Activated CD4-positive, alpha-beta memory T cell treated with anti-CD3 and anti-CD28 coated beads, Interleukin-2, amount 10 ng/mL, durations not matched to agents 7 days and 5 days (primary cell): ENCODE data around the gene PDE7B. TPM values are rescaled to one million over a fixed set of nuclear protein-coding genes. Genes with fewer than 3 reads are reported as not detected.

Experiments used
- CTCF ChIA-PET: fragments of 350-600 bp; sonication (Branson Sonifier 250); formaldehyde crosslinking; loops from one replicate; lab custom pipeline; 2021; ENCODE audit warnings: antibody characterized with exemption, inconsistent platforms; lab: Charles Lee
- POLR2A ChIA-PET: fragments of 350-600 bp; sonication (Branson Sonifier 250); formaldehyde crosslinking; loops from one replicate; lab custom pipeline; 2021; ENCODE audit warnings: antibody characterized with exemption; lab: Charles Lee
- DNase-seq: peaks from one replicate; pipeline ENCODE4 v3.0.0-alpha.2; 2020
- H3K27ac Mint-ChIP-seq: one replicate; pipeline ENCODE4 v1.8.0; 2021; ENCODE audit warnings: mild to moderate bottlenecking, mixed read lengths
- H3K27me3 Mint-ChIP-seq: one replicate; pipeline ENCODE4 v1.8.0; 2021; ENCODE audit warnings: mixed read lengths
- H3K36me3 Mint-ChIP-seq: one replicate; pipeline ENCODE4 v1.8.0; 2021; ENCODE audit warnings: low read depth, mixed read lengths
- H3K4me1 Mint-ChIP-seq: one replicate; pipeline ENCODE4 v1.8.0; 2021; ENCODE audit warnings: mixed read lengths
- H3K4me3 Mint-ChIP-seq: one replicate; pipeline ENCODE4 v1.8.0; 2021; ENCODE audit warnings: mild to moderate bottlenecking, mixed read lengths
- H3K9me3 Mint-ChIP-seq: one replicate; pipeline ENCODE4 v1.8.0; 2021; ENCODE audit warnings: mixed read lengths
- total RNA-seq, 2 experiments: library from RNA; stranded (reverse); gene quantifications; one replicate each; pipeline ENCODE4 v1.2.3, GENCODE V29; 2021

The PDE7B gene
- total RNA-seq, 2 experiments from 2014 or later = 0.68 to 0.95 TPM

- Mint-ChIP-seq H3K9me3 (no peaks in the 10 kb centered on the region), H3K4me1 (no peaks in the 10 kb centered on the region), H3K27ac (no peak overlapping the region), H3K27me3 (no peaks in the 10 kb centered on the region), H3K4me3 (no peak overlapping the region), H3K36me3 (no peaks in the 10 kb centered on the region)
- DNase-seq = no peak
- CTCF ChIA-PET = interaction anchor here (0.7 kb wide), 1 partner anchor 1847 kb away, joined by 4 read pairs; no protein-coding TSS in a partner anchor
- POLR2A ChIA-PET = no interaction called here
Observed at GRCh38 chr6:135992739-135993138, 141.2 kb downstream of the PDE7B start.

GRCh38 chr6:135993361-135993760 is 141.9 kb downstream of the PDE7B start:
- no peak for DNase-seq
- Mint-ChIP-seq H3K36me3 (no peaks in the 10 kb centered on the region), H3K9me3 (no peaks in the 10 kb centered on the region), H3K4me3 (no peak overlapping the region), H3K4me1 (no peaks in the 10 kb centered on the region), H3K27me3 (no peaks in the 10 kb centered on the region), H3K27ac (no peak overlapping the region)
- ChIA-PET POLR2A (no interaction called here), CTCF (no interaction called here)

- H3K27me3 Mint-ChIP-seq = no peaks in the 10 kb centered on the region
- ChIA-PET POLR2A (no interaction called here), CTCF (no interaction called here)
- H3K4me3 Mint-ChIP-seq = no peak overlapping the region
- no peaks in the 10 kb centered on the region for H3K4me1 Mint-ChIP-seq
- H3K36me3 Mint-ChIP-seq = no peaks in the 10 kb centered on the region
- no peak overlapping the region for H3K27ac Mint-ChIP-seq
- no peak for DNase-seq
- H3K9me3 Mint-ChIP-seq = no peaks in the 10 kb centered on the region
Observed at GRCh38 chr6:135994857-135995544, 143.5 kb downstream of the PDE7B start.

GRCh38 chr6:135995545-135995898 is 144.0 kb downstream of the PDE7B start:
- Mint-ChIP-seq H3K36me3 (no peaks in the 10 kb centered on the region), H3K27me3 (no peaks in the 10 kb centered on the region), H3K9me3 (no peaks in the 10 kb centered on the region), H3K27ac (no peak overlapping the region), H3K4me3 (no peak overlapping the region), H3K4me1 (no peaks in the 10 kb centered on the region)
- ChIA-PET POLR2A (no interaction called here), CTCF (interaction anchor here (0.8 kb wide), 1 partner anchor 26 kb away, joined by 3 read pairs; no protein-coding TSS in a partner anchor)
- no peak for DNase-seq

GRCh38 chr6:135996668-135997067 is 145.2 kb downstream of the PDE7B start:
- H3K27me3 Mint-ChIP-seq = no peaks in the 10 kb centered on the region
- no peak overlapping the region for H3K4me3 Mint-ChIP-seq
- CTCF ChIA-PET = no interaction called here
- no peak overlapping the region for H3K27ac Mint-ChIP-seq
- POLR2A ChIA-PET = no interaction called here
- no peaks in the 10 kb centered on the region for H3K9me3 Mint-ChIP-seq
- H3K36me3 Mint-ChIP-seq = no peaks in the 10 kb centered on the region
- DNase-seq = no peak
- H3K4me1 Mint-ChIP-seq = no peaks in the 10 kb centered on the region

- no peak overlapping the region for H3K27ac Mint-ChIP-seq
- ChIA-PET CTCF (no interaction called here), POLR2A (no interaction called here)
- no peaks in the 10 kb centered on the region for H3K4me1 Mint-ChIP-seq
- no peak overlapping the region for H3K4me3 Mint-ChIP-seq
- no peak for DNase-seq
- H3K36me3 Mint-ChIP-seq = no peaks in the 10 kb centered on the region
- no peaks in the 10 kb centered on the region for H3K9me3 Mint-ChIP-seq
- no peaks in the 10 kb centered on the region for H3K27me3 Mint-ChIP-seq
Observed at GRCh38 chr6:135999393-135999792, 147.9 kb downstream of the PDE7B start.

- no peak for DNase-seq
- Mint-ChIP-seq H3K4me3 (no peak overlapping the region), H3K4me1 (no peaks in the 10 kb centered on the region), H3K9me3 (peaks cover 6% of the 10 kb centered on the region), H3K27ac (no peak overlapping the region), H3K36me3 (no peaks in the 10 kb centered on the region), H3K27me3 (peaks cover 8% of the 10 kb centered on the region)
- POLR2A ChIA-PET = no interaction called here
- CTCF ChIA-PET = no interaction called here
Observed at GRCh38 chr6:136007345-136007744, 155.8 kb downstream of the PDE7B start.

- H3K4me3 Mint-ChIP-seq = no peak overlapping the region
- H3K36me3 Mint-ChIP-seq = no peaks in the 10 kb centered on the region
- POLR2A ChIA-PET = no interaction called here
- no peak for DNase-seq
- peaks cover 6% of the 10 kb centered on the region for H3K9me3 Mint-ChIP-seq
- peaks cover 10% of the 10 kb centered on the region for H3K27me3 Mint-ChIP-seq
- CTCF ChIA-PET = no interaction called here
- H3K27ac Mint-ChIP-seq = no peak overlapping the region
- no peaks in the 10 kb centered on the region for H3K4me1 Mint-ChIP-seq
Observed at GRCh38 chr6:136011475-136011874, 160.0 kb downstream of the PDE7B start.

- peaks cover 6% of the 10 kb centered on the region for H3K9me3 Mint-ChIP-seq
Observed at GRCh38 chr6:136012198-136012887, 160.8 kb downstream of the PDE7B start.

GRCh38 chr6:136012943-136013342 is 161.4 kb downstream of the PDE7B start:
- no peaks in the 10 kb centered on the region for H3K36me3 Mint-ChIP-seq
- no peaks in the 10 kb centered on the region for H3K4me1 Mint-ChIP-seq
- POLR2A ChIA-PET = no interaction called here
- H3K27ac Mint-ChIP-seq = no peak overlapping the region
- CTCF ChIA-PET = no interaction called here
- no peak overlapping the region for H3K4me3 Mint-ChIP-seq
- peaks cover 10% of the 10 kb centered on the region for H3K27me3 Mint-ChIP-seq
- peaks cover 6% of the 10 kb centered on the region for H3K9me3 Mint-ChIP-seq
- no peak for DNase-seq

More at GRCh38 chr6:136012198-136012887, 160.8 kb downstream of the PDE7B start:
- ChIA-PET CTCF (no interaction called here), POLR2A (no interaction called here)
- H3K4me3 Mint-ChIP-seq = no peak overlapping the region
- H3K4me1 Mint-ChIP-seq = no peaks in the 10 kb centered on the region
- no peak overlapping the region for H3K27ac Mint-ChIP-seq
- no peak for DNase-seq
- peaks cover 10% of the 10 kb centered on the region for H3K27me3 Mint-ChIP-seq
- H3K36me3 Mint-ChIP-seq = no peaks in the 10 kb centered on the region

- CTCF ChIA-PET = no interaction called here
Observed at GRCh38 chr6:136014454-136015437, 163.2 kb downstream of the PDE7B start.

GRCh38 chr6:136015531-136015930 is 164.0 kb downstream of the PDE7B start:
- peaks cover 14% of the 10 kb centered on the region for H3K27me3 Mint-ChIP-seq
- DNase-seq = no peak
- H3K36me3 Mint-ChIP-seq = no peaks in the 10 kb centered on the region
- H3K4me1 Mint-ChIP-seq = no peaks in the 10 kb centered on the region
- ChIA-PET POLR2A (no interaction called here), CTCF (no interaction called here)
- H3K9me3 Mint-ChIP-seq = no peaks in the 10 kb centered on the region
- H3K4me3 Mint-ChIP-seq = no peak overlapping the region
- H3K27ac Mint-ChIP-seq = no peak overlapping the region

More at GRCh38 chr6:136014454-136015437, 163.2 kb downstream of the PDE7B start:
- H3K4me3 Mint-ChIP-seq = no peak overlapping the region
- no peaks in the 10 kb centered on the region for H3K36me3 Mint-ChIP-seq
- no peak for DNase-seq
- H3K9me3 Mint-ChIP-seq = peaks cover 2% of the 10 kb centered on the region
- no peak overlapping the region for H3K27ac Mint-ChIP-seq
- H3K27me3 Mint-ChIP-seq = peaks cover 14% of the 10 kb centered on the region
- no peaks in the 10 kb centered on the region for H3K4me1 Mint-ChIP-seq
- POLR2A ChIA-PET = no interaction called here
